Muscle of back (tissue), 11 donors: ENCODE results near the gene FUT4. TPM values are rescaled to one million over a fixed set of nuclear protein-coding genes. Genes with fewer than 3 reads are reported as not detected.
"Not testable (repeated sequence)": the region's sequence is repeated elsewhere in the genome, so short reads cannot be mapped to it uniquely, and the experiment has no call there.

Experiments used
- DNase-seq, 3 donors: peaks; one replicate each; pipeline versions ENCODE4 v3.0.0 to v3.0.0-alpha.2; 2013
- polyA plus RNA-seq, 10 donors: library from polyadenylated mRNA; unstranded; fragments of 120-200 nt; gene quantifications; one replicate each; pipeline ENCODE4 v1.2.1, GENCODE V29; 2013; ENCODE audit not compliant: insufficient read length in 10 of 10

FUT4 gene
- polyA plus RNA-seq, 10 donors: 5.6 to 7.4 (median 6.3) TPM

DNA sequence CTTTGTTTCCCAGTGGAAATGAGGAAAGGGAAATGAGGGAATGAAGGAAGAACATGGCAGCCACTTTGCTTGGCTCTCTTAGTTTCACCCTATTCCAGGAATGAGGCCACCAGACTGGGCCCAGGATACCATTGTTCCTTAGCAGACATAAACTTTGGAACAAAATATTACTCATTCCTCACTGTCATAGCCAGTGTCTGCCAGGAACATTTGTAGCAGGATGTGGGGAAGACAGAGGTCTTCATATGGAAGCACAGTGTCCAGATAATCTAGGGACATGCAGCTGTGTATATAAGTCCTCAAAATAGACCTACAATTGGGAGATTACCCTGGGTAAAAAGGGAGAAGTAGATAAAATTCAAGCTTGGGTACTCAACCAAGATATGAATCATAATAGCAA lies 15.2 kb upstream of the FUT4 start:
- no peak for DNase-seq

DNA sequence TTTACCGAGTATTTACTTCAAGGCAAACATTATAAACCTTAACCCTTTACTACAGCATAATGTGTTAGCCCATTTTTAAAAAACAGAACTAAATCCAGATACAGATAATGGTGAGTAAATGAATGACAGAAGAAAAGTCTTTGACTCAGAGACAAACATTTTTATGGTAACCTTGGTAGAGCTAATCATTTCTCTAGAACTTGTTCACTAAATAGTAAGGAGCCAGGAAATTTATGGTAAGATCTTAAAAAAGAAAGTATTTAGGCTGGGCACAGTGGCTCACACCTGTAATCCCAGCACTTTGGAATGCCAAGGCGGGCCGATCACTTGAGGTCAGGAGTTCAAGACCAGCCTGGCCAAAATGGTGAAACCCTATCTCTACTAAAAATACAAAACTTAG lies 11.5 kb upstream of the FUT4 start:
- DNase-seq: no peak

DNA sequence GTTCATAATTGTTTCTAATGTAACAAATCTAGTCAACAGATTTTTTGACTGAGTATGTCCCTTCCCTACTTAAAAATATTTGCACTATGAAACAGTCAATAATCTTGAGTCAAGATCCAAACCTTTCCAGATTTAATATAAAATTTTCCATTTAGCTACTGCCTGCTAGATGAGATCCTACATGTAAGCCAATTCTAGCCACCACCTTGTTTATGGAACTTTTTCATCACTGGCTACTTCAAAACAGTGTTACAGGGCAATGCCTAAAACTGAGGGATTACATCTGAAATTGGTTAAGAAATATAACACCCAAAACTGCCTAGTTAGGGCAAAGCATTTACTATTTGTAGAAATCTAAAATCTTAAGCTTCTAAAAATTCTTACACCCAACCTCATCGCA lies 10.5 kb upstream of the FUT4 start:
- DNase-seq: peak in 2 of 3 donors; percentile 19 to 52

DNA sequence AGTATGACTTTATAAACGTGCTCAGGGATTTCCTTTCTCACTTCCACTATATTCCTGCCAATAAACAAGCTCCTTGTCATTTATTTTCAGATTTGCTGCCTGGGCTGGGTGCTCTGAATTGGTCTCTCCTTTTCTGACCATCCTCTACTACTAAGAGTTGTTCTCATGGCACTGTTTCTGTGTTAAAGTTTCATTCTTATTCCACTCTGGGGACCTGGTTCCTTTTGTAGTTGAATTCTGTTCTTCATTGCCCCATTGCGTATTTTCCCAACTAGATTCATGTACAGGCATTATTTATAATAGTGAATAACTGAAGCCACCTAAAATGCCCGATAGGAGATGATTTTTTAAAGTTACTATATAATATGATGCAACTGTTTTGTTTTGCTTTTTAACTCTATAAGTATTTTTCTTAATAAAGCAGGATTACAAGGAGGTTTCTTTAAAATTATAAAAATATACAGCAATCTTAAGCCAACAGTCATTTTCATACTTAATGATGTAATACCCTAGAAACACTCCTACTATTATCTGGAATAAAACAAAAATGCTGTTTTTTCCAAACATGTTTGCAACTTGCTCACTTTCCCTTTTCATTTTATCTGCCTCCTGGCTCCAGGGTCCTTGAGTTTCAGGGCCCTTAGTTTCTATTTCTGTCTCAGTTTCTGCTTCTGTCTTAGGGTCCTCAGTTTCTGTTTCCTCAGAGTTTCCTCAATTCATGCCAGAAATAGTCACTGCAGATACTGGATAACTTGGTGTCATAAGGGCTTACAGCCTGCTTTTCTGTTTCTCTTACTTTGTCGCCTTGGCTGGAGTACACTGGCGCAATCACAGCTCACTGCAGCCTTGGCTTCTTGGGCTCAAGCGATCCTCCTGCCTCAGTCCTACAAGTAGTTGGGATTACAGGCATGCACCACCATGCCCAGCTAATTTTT lies 9.8 kb upstream of the FUT4 start:
- DNase-seq: peak; percentile 41 to 64 (median 45)

DNA sequence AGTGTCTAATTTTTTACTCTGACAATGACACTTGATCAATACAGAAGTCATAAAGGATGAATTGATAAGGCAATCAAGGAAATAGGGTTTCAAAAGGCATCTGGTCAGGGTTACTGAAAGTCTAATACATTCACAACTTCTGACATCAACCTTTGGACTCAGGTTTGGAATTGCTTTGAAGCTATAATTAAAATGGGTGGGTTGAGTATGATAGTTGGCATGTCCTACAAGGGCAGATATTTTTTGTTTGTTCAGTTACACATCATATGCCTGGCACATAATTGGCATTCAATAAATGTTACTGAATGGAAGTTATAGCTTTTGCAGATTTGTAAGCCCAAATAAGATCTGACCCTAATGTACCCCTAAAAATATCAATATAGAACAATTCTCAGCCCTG lies 7.3 kb upstream of the FUT4 start:
- no peak for DNase-seq

DNA sequence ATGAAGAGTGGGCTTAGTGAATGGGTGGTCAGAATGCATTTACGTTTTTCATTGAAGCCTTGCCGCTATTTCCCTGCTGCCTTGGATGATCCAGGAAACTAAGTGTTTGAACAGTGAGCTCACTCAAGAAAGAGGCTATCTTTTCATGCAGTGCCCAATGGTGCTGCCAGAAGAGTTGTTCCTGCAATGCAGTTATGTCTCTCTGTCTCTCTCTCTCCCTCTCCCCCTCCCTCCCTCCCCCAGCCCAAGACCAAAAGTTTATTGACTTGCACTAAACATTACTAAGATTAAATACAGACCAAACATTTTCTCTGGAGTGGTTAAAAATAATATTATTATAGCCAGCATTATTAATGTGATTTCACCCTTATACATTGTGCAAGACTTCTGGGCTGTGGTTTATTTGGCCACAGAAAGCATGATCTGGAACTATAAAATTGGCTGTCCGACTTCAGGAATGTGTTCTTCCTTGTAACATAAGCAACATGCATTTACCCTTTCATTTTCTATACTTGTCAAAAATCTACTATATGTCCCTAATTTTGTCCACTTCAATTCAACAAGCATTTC lies 6.6 kb upstream of the FUT4 start:
- peak; percentile 34 to 58 (median 52) for DNase-seq

DNA sequence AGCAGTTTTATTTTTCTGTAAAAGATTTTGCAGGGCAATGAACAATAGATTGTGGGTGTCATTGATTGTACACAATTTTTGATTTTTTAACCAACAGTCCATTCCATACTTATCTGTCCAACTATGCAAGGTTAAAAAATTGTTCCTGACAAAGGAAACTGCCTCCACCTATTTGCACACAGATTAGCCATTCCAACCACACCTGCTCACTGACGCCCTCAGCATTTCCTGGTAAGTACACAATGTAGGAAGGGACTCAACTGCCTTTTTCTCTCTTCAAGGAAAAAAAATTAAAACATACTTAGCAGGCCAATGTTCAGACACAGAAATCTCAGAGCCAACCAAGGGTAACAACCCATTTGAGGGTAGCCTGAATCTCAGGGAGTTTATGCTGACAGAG lies 4.3 kb upstream of the FUT4 start:
- DNase-seq: no peak

DNA sequence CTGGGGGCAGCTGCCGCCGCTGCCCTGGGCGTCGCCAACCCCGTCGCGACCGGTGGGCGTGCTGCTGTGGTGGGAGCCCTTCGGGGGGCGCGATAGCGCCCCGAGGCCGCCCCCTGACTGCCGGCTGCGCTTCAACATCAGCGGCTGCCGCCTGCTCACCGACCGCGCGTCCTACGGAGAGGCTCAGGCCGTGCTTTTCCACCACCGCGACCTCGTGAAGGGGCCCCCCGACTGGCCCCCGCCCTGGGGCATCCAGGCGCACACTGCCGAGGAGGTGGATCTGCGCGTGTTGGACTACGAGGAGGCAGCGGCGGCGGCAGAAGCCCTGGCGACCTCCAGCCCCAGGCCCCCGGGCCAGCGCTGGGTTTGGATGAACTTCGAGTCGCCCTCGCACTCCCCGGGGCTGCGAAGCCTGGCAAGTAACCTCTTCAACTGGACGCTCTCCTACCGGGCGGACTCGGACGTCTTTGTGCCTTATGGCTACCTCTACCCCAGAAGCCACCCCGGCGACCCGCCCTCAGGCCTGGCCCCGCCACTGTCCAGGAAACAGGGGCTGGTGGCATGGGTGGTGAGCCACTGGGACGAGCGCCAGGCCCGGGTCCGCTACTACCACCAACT lies 1.0 kb downstream of the FUT4 start:
- peak in 1 of 3 donors; percentile 75 for DNase-seq

DNA sequence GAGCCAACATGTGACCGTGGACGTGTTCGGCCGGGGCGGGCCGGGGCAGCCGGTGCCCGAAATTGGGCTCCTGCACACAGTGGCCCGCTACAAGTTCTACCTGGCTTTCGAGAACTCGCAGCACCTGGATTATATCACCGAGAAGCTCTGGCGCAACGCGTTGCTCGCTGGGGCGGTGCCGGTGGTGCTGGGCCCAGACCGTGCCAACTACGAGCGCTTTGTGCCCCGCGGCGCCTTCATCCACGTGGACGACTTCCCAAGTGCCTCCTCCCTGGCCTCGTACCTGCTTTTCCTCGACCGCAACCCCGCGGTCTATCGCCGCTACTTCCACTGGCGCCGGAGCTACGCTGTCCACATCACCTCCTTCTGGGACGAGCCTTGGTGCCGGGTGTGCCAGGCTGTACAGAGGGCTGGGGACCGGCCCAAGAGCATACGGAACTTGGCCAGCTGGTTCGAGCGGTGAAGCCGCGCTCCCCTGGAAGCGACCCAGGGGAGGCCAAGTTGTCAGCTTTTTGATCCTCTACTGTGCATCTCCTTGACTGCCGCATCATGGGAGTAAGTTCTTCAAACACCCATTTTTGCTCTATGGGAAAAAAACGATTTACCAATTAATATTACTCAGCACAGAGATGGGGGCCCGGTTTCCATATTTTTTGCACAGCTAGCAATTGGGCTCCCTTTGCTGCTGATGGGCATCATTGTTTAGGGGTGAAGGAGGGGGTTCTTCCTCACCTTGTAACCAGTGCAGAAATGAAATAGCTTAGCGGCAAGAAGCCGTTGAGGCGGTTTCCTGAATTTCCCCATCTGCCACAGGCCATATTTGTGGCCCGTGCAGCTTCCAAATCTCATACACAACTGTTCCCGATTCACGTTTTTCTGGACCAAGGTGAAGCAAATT lies 1.8 kb downstream of the FUT4 start:
- peak in 1 of 3 donors; percentile 31 for DNase-seq

DNA sequence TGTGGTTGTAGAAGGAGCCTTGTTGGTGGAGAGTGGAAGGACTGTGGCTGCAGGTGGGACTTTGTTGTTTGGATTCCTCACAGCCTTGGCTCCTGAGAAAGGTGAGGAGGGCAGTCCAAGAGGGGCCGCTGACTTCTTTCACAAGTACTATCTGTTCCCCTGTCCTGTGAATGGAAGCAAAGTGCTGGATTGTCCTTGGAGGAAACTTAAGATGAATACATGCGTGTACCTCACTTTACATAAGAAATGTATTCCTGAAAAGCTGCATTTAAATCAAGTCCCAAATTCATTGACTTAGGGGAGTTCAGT lies 2.4 kb downstream of the FUT4 start:
- DNase-seq: no peak

DNA sequence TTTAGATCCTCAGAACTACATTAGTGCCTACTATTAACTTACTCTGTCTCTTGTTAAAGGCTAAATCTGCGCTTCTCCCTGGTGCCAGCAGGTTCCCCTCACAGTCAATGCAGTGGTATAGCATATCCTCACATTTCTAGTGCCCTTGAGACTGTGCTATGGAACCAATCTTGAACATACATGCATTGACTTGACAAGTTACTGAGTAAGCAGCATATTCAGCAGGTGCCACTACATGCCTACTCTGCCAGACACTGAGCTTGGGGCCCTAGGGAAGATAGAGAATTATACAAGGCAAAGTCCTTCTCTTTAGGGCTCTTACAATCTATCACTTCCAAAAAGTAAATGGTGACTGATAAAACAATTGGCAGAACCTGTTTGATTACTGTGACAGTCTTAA lies 3.2 kb downstream of the FUT4 start:
- no peak for DNase-seq

DNA sequence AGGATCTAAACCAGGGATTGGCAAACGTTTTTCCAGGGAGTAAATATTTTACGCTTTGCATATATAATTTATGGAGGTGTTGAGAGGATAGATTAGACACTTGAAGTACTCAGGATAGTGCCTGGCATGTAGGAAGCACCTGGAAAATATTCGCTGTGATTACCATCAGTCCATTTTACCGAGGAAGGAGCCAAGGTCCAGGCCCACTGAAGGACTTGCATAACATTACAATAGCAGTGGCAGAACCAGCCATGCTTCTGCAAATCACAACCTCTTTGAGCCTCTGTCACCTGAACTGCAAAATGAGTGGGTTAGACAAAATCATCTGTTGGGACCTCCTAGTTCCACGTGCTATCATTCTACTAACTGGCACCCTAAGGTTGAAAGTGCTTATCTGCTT lies 5.4 kb downstream of the FUT4 start:
- DNase-seq: no peak

DNA sequence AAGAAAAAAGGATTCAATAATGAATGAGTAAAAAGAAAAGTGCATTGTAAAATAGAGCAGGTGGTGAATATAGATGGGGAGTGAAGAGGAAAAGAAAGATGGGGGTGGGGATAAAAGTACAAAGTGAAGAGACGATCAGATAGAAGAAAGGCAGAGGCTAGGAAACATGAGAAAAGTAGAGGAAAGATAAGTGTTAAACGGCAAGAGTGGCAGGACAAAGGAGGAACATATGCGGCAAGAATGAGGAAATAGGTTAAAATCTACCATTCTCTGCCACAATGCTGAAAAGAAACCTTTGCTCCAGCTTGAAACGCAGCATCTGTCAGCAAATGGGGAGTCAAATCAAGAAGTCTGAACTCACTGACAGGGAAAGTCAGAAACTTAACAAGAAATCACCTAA lies 6.8 kb downstream of the FUT4 start:
- DNase-seq: no peak

DNA sequence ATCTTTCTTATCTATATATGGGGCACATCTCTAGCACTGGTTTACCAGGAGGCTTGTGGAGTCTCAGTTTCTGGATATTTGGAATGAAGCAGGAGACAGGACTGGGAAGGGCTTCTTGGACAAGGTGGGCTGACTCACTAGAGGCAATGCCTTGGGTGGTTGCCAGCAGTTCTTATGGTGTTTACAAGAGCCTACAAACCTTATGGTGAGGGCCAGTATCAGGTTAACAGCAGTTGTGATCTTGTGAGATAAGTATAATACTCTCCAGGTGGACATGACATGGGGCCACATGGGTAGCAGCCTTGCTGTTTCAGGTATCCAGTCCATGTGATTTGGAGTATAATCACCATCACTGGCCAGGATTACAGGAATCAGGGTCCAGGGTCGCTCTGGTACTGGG lies 10.2 kb downstream of the FUT4 start:
- DNase-seq: peak in 1 of 3 donors; percentile 17

DNA sequence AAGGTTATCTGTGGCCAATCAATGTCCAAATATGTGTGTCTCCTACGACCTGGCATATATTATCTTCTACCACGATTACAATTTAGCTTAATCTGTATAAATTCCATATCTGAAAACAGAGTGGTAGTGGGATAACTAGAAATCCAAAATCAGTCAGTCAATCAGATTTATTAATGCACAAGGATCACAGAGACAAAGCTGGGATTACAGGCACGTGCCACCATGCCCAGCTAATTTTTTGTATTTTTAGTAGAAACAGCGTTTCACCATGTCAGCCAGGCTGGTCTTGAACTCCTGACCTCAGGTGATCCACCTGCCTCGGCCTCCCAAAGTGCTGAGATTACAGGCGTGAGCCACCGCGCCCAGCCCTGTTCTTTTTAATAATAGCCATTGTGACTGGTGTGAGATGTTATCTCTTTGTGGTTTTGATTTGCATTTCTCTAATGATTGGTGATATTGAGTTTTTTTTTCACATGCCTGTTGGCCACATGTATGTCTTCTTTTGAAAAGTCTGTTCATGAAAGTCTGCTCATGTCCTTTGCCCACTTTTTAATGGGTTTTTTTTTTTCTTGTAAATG lies 12.1 kb downstream of the FUT4 start:
- not testable (repeated sequence) for DNase-seq

DNA sequence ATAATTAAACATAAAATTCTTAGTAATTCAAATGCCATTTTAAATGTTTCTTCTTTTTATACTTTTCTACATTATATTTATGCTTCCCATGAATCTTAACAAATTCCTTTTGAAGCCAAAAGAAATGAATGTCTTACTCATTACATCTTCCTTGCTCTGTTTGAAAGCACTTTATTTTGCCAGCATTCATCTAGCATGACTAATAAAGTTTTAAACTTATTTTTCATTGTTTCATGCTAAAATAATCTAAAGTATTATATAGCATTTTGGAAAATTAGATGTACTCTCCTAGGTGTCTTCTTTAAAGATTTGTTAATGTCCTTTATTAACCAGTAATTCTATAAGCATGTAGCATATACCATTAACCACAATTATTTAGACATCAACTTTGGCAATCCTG lies 13.7 kb downstream of the FUT4 start:
- no peak for DNase-seq

DNA sequence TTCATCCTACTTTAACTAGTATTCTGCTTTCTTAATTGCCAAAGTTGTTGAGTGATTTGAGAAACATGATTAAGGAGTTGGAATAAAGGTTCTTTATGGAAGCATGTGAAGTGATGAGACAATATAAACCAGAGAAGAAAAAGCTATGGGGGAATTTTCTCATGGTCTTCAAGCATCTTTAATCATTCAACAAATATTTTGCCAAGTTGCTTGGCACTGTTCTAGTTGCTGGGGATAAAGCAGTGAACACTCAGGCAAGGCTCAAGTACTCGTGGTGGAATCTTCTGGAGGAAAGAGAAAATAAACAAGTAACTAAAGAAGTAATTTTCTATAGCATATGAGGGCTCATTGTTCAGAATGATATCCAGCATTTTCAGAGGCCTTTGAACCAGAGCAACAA lies 14.3 kb downstream of the FUT4 start:
- DNase-seq: peak in 1 of 3 donors; percentile 14

DNA sequence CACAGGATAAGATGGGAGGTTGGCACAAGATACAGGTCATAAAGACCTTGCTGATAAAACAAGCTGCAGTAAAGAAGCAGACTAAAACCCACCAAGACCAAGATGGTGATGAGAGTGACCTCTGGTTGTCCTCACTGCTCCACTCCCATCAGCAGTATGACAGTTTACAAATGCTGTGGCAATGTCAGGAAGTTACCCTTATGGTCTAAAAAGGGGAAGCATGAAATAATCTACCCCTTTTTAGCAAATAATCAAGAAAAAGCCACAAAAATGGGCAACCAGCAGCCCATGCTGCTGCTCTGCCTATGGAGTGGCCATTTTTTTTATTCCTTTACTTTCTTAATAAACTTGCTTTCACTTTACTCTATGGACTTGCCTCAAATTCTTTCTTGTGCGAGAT lies 14.7 kb downstream of the FUT4 start:
- no peak for DNase-seq

DNA sequence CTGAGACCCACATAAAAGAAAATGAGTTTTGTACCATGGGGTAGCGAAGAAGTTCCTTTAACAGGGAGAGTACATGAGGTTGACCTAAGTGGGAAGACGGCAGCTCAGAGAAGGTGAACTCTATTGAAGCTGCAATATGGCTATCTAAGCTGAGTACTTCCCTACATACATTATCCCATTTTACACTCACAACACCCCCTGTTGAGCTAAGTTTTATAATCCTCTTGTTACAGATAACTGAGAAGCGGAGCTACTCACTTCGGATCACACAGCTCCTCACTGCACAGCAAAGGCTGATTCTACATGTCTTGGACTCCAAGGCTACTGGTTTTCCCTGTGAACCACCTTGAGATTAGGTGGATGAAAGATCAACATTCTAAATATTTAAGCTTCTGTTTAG lies 15.2 kb downstream of the FUT4 start:
- no peak for DNase-seq

DNA sequence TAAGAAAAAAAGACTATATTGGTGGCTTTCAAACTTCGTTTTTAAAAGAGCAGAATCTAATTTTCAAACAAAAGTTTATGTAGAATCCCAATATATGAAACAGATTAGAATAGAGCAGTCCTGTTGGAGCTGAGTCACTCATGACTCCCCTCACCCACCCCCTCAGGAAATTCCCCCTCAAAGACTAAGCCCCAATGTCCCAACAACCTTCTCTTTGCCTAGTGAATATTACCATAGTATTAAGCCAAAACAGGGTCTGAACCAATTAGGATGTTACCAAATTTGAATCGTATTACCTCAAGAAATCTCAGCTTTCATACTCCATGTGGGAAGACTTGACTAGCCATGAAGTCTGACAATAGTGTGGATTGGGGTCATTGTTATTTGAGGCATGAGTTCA lies 15.6 kb downstream of the FUT4 start:
- no peak for DNase-seq

DNA sequence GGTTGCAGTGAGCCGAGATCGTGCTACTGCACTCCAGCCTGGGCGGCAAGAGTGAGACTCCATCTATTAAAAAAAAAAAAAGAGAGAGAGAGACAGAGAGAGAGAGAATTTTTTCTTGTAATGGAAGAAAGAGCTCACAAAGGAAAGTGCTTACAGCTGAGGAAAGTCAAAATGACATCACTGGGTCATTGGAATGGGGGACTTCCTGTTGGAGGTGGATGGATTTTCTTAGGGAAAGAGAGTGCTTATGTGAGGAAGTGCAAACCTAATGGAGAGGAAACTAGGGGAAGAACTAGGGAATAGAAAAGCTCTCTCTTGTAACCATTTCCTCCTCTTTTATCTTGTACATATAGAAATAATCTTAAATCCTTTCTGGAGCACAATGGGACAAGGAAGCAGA lies 17.1 kb downstream of the FUT4 start:
- DNase-seq: no peak
